Ectodermal cell (in vitro differentiated cells): ENCODE measurements around the gene SLC25A23.
"Not testable (repeated sequence)": the region's sequence is repeated elsewhere in the genome, so short reads cannot be mapped to it uniquely, and the experiment has no call there.

Experiments used
- H3K27ac ChIP-seq: 2 replicates; pipeline ENCODE4 v1.7.0; 2013; ENCODE audit warnings: mild to moderate bottlenecking, low read depth, low read length; ENCODE audit not compliant: insufficient read depth, poor library complexity, severe bottlenecking
- H3K27me3 ChIP-seq: 2 replicates; pipeline ENCODE4 v1.7.0; 2013; ENCODE audit warnings: mild to moderate bottlenecking, low read length; ENCODE audit not compliant: insufficient read depth, control insufficient read depth, poor library complexity, severe bottlenecking
- H3K36me3 ChIP-seq: one replicate; pipeline ENCODE4 v1.7.0; 2013; ENCODE audit warnings: low read length; ENCODE audit not compliant: control insufficient read depth, insufficient read depth
- H3K4me1 ChIP-seq: one replicate; pipeline ENCODE4 v1.7.0; 2013; ENCODE audit warnings: low read length; ENCODE audit not compliant: control insufficient read depth, insufficient read depth
- H3K4me3 ChIP-seq: 2 replicates; pipeline ENCODE4 v1.7.0; 2013; ENCODE audit warnings: low read depth, low read length, control low read depth; ENCODE audit not compliant: insufficient read depth
- H3K9me3 ChIP-seq: 2 replicates; pipeline ENCODE4 v1.7.0; 2013; ENCODE audit warnings: mild to moderate bottlenecking, low read length, moderate library complexity; ENCODE audit not compliant: control insufficient read depth
- WGBS, 2 experiments: methylation state at CpG; one replicate each; pipeline ENCODE4 v1.1.7; 2013; ENCODE audit warnings: missing lambda C conversion rate in 2 of 2; 5-methylcytosine and 5-hydroxymethylcytosine counted together

SLC25A23 gene

DNA sequence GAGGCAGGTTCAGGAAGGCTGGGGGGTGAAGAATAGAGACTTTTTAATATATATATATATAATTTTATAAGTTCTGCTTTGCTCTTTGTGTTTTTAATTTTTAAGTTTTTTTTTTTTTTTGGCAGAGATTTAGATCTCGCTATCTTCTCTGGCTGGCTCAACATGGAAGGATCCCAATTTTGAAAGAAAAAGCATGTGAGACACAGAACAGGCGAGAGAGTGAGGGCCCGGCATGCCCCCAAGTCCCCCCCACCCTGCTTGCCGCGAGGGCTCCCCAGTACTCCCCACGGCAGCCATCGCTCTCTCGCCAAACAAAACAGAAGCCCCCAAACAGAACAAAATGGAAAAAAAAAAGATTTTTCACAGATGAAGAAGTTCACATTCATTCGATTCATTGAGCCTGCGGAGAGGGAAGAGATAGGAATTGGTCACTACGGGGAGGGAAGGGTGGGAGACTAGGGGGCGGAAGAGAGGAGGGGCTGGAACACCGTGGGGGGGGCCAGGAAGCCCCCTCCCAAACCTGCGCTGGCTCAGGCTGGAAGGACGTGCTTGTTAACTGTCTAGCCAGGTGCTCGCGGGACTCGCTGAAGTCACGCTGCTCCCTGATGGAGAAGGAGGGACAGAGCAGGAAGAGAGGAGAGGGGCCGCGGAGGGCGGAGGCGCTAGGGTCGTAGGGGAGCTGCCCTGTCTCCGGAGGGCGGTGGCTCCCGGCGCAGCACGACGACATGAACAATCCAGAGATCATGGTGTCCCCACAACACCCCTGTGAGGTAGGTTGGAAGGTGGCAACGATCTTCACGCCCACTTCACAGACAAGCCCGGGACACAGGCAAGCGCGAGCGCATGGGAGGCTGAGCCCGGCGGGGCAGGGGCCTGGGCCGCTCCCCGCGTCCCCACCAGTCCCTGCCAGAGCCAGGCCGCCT is 45.6 kb downstream of the SLC25A23 start:
- Histone ChIP-seq H3K4me1 (no peaks in the 10 kb centered on the region), H3K27ac (no peak overlapping the region), H3K27me3 (no peaks in the 10 kb centered on the region), H3K36me3 (peaks cover 49% of the 10 kb centered on the region), H3K9me3 (no peaks in the 10 kb centered on the region), H3K4me3 (no peak overlapping the region)
- 88 to 89% methylated on average over 41 to 42 of the region's 42 CpGs for WGBS, 2 experiments

DNA sequence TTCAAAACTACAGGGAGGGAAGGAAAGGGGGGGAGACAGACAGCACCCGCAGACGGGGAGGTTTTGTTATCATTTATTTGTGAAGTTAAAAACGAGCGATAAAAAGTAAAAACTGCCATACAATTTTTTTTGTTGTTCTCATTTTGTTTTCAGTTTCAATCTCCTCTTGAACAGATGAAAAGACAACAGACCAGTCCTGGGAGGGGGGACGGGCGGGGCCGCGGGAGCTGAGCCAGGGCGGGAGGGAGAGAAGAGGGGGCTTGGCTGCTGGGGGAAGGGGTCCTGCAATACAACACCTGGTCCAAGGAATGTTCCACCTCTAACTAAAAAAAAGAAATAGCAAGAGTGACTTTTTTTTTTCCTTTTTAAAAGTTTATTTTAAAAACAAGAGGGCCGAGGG is 46.3 kb downstream of the SLC25A23 start:
- H3K27ac ChIP-seq: no peak overlapping the region
- H3K4me1 ChIP-seq: no peaks in the 10 kb centered on the region
- H3K4me3 ChIP-seq: no peak overlapping the region
- WGBS, 2 experiments: 94 to 97% methylated on average over 9 of the region's 10 CpGs
- no peaks in the 10 kb centered on the region for H3K9me3 ChIP-seq
- peaks cover 44% of the 10 kb centered on the region for H3K36me3 ChIP-seq
- H3K27me3 ChIP-seq: no peaks in the 10 kb centered on the region

DNA sequence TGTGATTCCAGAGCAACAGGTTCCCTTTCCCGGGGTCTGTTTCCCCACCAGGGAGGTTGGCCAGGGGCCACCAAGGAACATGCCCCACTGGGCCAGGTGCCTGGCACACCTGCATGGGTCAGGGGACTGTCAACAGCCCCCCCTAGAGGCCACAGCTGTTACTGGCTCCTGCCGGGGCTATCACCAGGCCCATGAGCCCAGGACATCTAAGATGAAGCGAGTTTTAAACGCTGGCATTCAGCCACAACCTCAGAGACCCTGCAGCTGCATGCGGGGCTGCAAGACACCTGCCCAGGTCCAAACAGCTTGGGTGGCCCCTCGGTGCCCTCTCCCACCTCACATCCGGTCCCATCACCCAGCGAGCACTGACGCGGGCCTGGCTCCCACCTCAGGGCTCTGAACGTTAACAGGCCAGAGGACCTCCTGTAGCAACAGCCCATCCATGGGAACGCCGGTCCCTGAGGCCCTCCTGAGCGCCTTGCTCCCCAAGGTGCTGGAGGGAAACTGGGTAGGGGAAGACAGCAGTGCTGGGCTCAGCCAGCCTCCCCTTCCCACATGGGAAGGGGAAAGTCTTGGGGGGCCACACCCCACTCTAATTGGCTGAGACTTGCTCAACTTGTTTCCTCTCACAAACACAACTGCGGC is 47.0 kb downstream of the SLC25A23 start:
- peaks cover 38% of the 10 kb centered on the region for H3K36me3 ChIP-seq
- no peaks in the 10 kb centered on the region for H3K27me3 ChIP-seq
- H3K4me3 ChIP-seq: no peak overlapping the region
- peak overlapping the region; percentile 8 for H3K27ac ChIP-seq
- 77 to 79% methylated on average over 15 of the region's 15 CpGs for WGBS, 2 experiments
- no peaks in the 10 kb centered on the region for H3K4me1 ChIP-seq
- H3K9me3 ChIP-seq: no peaks in the 10 kb centered on the region

DNA sequence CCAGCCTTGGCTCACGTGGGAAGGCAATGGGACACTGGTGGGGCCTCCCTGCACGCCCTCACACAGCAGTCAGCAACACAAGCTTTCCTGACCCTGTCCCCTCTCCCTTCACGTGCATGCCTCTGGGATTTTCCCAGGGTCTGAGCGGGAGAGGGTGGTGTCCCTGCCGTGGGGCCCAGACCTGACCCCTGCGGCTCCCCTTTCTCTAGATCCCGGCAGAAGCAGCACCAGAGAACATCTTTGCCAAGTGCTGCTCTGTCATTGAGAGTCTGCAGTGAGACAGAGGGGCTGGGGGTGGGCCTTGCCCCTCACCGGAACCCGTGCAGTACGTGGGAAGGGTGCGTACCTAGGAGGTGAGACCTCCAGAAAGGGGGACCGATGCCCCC is 47.5 kb downstream of the SLC25A23 start:
- Histone ChIP-seq H3K9me3 (no peaks in the 10 kb centered on the region), H3K4me1 (no peaks in the 10 kb centered on the region), H3K36me3 (peaks cover 32% of the 10 kb centered on the region), H3K4me3 (no peak overlapping the region), H3K27ac (no peak overlapping the region), H3K27me3 (no peaks in the 10 kb centered on the region)
- WGBS, 2 experiments: 82 to 88% methylated on average over 12 of the region's 12 CpGs

GRCh38 chr19:6409346-6409745 is 50.2 kb downstream of the SLC25A23 start:
- 92 to 97% methylated on average over 6 of the region's 6 CpGs for WGBS, 2 experiments
- Histone ChIP-seq H3K9me3 (no peaks in the 10 kb centered on the region), H3K4me1 (no peaks in the 10 kb centered on the region), H3K36me3 (peaks cover 5% of the 10 kb centered on the region), H3K27ac (no peak overlapping the region), H3K4me3 (no peak overlapping the region), H3K27me3 (no peaks in the 10 kb centered on the region)

DNA sequence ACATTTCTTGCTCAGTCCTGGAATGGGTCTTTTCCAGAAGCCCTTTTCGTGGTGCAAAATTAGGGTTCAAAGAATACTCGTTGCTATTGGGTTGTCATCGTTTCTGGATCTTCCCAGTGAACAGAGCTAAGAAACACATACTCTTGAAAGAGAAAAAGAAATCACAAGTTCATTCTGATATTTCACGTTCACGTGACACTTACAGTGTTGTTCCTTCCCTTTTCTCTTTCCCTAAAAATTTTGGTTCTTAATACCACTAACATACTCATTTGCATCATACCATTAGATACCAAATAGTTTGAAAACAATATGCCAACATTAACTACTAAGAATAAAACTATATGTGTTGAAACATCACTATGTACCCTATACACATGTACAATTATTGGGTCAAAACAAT is 53.2 kb downstream of the SLC25A23 start:
- 93 to 96% methylated on average over 5 of the region's 5 CpGs for WGBS, 2 experiments
- H3K4me3 ChIP-seq: no peak overlapping the region
- H3K4me1 ChIP-seq: no peaks in the 10 kb centered on the region
- H3K27me3 ChIP-seq: no peaks in the 10 kb centered on the region
- H3K9me3 ChIP-seq: no peaks in the 10 kb centered on the region
- no peaks in the 10 kb centered on the region for H3K36me3 ChIP-seq
- H3K27ac ChIP-seq: no peak overlapping the region

GRCh38 chr19:6402837-6403608 is 56.6 kb downstream of the SLC25A23 start:
- no peaks in the 10 kb centered on the region for H3K4me1 ChIP-seq
- no peaks in the 10 kb centered on the region for H3K36me3 ChIP-seq
- WGBS, 2 experiments: 81 to 86% methylated on average over 22 of the region's 22 CpGs
- H3K27me3 ChIP-seq: no peaks in the 10 kb centered on the region
- no peak overlapping the region for H3K4me3 ChIP-seq
- H3K9me3 ChIP-seq: no peaks in the 10 kb centered on the region
- H3K27ac ChIP-seq: peak overlapping the region; percentile 72

- Histone ChIP-seq H3K4me1 (no peaks in the 10 kb centered on the region), H3K27me3 (no peaks in the 10 kb centered on the region)
- 91% methylated on average over 10 of the region's 10 CpGs for WGBS, 2 experiments
Measured at GRCh38 chr19:6402058-6402457, 57.5 kb downstream of the SLC25A23 start.

GRCh38 chr19:6400062-6400944 is 59.3 kb downstream of the SLC25A23 start:
- H3K4me1 ChIP-seq, H3K27ac ChIP-seq, H3K4me3 ChIP-seq, H3K36me3 ChIP-seq, H3K27me3 ChIP-seq, H3K9me3 ChIP-seq: not testable (repeated sequence)
- 93 to 94% methylated on average over 23 of the region's 23 CpGs for WGBS, 2 experiments

More at GRCh38 chr19:6402058-6402457, 57.5 kb downstream of the SLC25A23 start:
- Histone ChIP-seq H3K9me3 (no peaks in the 10 kb centered on the region), H3K36me3 (no peaks in the 10 kb centered on the region), H3K27ac (no peak overlapping the region), H3K4me3 (no peak overlapping the region)
